GM18526 (cell line): ENCODE measurements around the gene C16orf89.

ENCODE experiments used
- POLR2A ChIP-seq: IDR thresholded peaks from 3 replicates; pipeline ENCODE4 v1.6.1; 2011; ENCODE audit not compliant: insufficient read length; ENCODE audit errors: extremely low read depth

Gene C16orf89

GRCh38 chr16:5064915-5065314, 841 bp downstream of the C16orf89 start:
- no peak for TF ChIP-seq POLR2A

GRCh38 chr16:5062790-5063765, 2.7 kb downstream of the C16orf89 start:
- TF ChIP-seq POLR2A, result no peak

DNA sequence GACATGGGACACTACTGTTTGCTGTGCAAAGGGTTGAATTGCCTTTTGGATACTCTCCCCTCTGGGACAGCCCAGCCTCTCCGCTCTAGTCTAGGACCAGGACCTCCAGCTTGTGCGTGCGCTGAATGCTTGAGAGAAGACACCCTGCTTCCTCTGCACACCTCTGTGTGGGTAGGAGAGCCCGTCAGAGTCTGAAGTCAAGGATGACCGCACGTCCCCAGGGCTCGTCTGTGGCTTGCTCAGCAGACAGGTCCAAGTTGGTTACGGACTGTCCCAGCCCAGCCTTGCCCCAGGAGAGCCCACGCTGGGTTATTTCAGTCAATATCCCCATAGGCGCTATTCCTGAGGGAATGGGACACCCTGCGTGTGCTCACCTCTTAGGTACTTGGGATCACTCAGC, 3.7 kb downstream of the C16orf89 start:
- TF ChIP-seq POLR2A, result no peak

DNA sequence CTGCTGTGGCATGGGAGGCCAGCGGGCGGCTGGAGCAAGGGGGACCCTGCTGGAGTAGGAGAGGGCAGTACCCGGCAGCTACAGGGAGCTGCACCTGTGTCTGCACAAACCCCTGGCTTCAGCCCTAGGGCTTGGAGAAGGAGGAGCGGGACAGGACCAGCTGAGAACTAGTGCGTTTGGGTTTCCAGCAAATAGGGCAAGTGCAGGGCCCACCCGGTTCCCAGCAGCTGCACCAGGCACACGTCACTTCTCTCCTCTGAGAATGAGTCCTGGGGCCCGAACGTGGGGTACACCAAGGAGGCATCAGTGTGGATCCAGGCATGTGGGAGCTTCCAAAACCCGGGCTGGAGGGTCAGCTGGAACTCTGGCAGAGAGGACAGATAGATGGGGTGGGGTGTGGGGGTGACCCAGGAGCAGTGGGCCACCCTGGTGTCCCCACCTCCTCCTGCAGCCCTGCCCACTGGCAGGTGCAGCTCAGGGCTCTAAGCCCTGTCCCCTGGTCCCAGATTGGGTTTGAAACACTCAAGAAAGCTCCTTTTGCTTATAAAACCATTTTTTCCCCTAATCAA, 5.6 kb downstream of the C16orf89 start:
- TF ChIP-seq POLR2A, result no peak

DNA sequence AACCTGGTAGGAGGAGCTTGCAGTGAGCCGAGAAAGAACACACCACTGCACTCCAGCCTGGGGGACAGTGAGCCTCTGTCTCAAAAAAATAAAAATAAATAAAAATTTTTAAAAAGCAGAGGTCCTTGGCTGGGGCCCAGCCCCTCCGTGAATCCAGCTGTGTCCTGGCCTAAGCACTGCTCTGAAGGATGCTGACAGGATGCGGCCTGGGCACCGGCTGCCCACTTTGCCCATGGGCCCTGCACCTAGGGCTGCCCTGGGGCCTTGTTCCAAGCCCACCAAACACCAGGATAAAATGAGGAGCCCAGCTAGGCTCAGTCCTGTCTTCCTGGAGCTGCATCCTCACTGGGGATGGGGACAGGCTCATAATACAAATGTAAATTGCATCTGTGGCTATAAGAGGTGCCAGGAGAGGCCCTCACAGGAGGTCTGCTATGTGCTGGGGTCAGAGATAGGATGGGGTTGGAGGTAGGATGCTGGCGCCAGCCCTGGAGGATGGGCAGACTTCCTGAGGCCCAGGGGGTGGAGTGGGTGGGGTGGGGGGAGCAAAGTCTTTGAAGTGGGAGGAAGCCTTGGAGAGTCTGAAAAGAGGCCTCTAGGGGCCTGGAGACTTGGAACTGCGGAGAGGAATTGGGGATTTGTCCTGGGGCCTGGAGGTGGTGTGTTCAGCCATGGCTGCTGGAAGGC, 6.2 kb downstream of the C16orf89 start:
- no peak for TF ChIP-seq POLR2A

DNA sequence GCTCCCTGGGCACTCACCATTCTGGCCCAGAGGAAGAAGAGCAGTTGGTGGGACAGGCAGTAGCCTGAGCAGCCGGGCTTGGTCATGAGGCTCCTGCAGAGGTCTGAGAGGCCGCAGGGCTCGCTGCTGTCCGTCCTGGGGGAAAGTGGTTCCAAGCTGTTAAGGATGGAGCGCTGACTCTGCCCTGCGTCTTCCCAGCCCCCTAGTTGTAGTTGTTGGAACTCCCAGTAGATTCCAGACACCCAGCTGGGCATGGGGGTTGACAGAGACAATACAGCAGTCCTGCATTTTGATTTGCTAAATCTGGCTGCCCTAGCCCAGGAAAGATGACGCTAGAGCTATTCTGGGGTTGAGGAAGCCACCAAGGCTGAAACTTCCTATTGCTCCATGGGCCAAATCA, 7.3 kb downstream of the C16orf89 start:
- TF ChIP-seq POLR2A, result no peak

DNA sequence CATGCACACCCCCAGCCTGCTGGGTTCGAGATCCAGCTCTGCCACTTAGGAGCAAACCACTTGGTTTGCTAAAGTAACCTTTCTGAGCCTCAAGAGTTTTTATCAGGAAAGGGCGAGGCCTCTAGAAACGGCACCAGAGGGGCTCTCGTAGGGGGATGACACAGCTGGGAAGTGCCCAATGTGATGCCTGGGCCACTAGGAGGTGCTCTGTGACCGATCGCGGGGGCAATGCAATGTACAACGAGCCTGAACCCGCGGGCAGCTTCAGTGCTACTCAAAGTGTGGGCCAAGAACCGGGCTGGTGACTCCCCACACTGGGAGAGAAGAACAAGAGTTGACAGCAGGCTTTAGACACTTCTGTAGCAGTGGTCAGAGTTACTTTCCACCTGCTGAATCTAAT, 9.4 kb downstream of the C16orf89 start:
- no peak for TF ChIP-seq POLR2A

GRCh38 chr16:5054876-5055865, 10.6 kb downstream of the C16orf89 start:
- no peak for TF ChIP-seq POLR2A

- TF ChIP-seq POLR2A, result no peak
Observed at GRCh38 chr16:5046914-5047313, 18.8 kb downstream of the C16orf89 start.

- TF ChIP-seq POLR2A, result no peak
Observed at GRCh38 chr16:5045499-5046115, 20.1 kb downstream of the C16orf89 start.

DNA sequence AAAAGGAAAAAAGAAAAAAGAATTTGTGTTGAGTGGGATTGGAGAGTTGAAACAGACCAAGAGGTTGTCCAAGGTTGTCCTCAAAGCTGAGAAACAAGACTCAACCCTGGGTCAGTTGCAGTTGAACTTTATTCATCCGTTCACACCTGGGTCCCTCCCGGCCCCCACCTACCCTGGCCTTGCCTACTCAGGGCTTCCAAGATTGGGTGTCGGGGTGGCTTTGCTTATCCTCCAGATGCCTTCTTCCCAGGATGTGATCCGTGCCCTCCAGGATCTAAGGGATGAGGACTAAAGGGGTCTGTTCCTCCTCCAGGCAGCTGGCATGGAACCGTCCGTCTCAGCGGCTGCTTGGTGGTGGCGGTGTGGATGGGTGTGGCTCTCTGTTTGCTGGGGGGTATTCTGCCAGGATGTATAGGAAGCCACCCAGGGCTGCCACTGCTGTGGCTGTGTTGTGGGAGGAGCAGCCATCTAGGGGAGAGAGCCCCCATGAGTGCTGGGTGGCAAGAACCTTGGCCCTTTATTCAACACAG, 21.7 kb downstream of the C16orf89 start:
- no peak for TF ChIP-seq POLR2A

- no peak for TF ChIP-seq POLR2A
Observed at GRCh38 chr16:5042574-5043171, 23.1 kb downstream of the C16orf89 start.

DNA sequence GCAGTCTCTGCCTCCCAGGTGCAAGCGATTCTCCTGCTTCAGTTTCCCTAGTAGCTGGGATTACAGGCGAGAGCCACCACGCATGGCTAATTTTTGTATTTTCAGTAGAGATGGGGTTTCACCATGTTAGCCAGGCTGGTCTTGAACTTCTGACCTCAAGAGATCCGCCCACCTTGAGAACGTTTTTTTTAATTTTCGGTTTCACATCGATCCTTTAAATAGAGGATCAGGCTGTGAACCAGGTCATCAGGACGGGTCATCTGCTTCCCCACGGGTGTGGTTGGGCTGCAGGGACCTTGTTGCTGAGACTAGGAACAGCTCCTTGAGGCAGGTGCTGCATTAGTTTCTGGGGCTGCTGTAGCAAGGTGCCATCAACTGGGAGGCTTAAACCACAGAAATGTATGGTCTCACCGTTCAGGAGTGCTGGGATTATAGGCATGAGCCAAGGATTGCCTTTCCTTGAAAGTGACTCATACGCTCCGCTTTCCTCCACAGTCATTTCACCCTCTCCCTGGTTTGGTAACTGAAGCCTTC, 24.1 kb downstream of the C16orf89 start:
- TF ChIP-seq POLR2A, result no peak

DNA sequence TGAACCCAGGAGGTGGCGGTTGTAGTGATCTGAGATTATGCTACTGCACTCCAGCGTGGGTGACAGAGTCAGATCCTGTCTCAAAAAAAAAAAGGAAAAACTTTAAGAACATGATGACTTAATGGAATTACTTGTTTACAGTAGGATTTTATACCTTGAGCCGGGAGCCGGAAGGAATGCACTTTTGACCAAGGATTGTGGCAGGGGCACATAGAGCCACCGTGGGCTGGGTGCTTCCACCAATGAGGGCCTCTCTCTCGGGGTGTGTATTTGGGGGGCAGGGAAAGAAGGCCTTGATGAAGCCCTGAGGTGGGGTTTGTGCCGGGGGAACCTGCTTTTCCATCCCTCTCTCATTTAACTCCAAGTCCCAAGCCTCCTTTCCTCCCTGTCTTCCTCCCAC, 25.3 kb downstream of the C16orf89 start:
- TF ChIP-seq POLR2A, result no peak
